HG02852 (cell line): Measurements from ENCODE around the gene MAD1L1.

ENCODE experiments used
- ATAC-seq: cut with Tn5 transposase; IDR thresholded peaks from one replicate; pipeline ENCODE4 v1.9.1; 2021; ENCODE audit warnings: mild to moderate bottlenecking, moderate library complexity; ENCODE audit not compliant: unreplicated experiment

The MAD1L1 gene

DNA sequence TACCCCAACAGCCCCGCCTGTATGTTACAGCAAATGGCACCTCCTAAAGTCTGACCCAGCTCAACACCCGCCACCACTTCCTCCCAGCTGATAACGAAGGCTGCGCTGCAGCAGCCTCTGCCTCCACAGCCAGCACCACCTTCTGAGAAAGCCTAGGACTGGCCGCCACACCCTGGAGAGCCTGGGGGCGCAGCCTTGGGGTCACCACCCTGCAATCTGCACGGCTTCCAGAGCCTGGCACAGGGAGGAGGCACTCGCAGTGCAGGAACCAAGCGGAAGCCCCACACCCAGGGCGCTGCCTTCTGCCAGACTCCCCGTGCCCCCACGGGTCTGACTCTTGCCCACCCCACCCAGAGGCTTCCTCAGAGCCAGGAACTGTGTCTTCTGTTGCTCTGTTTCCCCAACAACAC lies 112.5 kb downstream of the MAD1L1 start:
- ATAC-seq, result no peak

DNA sequence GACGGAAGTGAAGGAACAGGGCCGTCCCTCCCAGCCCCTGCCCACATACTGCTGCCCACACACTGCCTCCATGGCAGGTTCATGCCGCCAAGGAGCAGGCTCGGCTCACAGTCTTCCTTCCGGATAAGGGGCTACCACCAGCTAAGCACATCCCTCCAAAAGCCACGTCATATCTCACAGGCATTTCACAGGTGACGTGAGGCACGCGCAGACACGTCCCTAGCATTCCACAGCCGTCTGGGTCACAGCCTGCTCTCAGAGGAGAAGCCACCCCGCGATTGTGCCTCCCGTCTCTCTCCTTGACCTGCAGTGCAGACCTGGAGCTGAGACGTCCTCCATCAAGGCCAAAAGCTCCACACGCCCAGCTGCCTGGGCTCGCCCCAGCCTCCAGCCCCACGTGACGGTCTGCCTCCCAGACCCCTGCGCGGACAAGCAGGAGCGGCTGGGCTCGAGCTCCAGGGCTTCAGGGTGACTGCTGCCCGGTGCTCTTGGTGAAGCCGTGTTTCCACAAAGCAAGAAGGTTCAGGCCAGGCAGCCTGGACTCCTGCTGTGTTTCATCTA lies 114.0 kb downstream of the MAD1L1 start:
- no peak for ATAC-seq

DNA sequence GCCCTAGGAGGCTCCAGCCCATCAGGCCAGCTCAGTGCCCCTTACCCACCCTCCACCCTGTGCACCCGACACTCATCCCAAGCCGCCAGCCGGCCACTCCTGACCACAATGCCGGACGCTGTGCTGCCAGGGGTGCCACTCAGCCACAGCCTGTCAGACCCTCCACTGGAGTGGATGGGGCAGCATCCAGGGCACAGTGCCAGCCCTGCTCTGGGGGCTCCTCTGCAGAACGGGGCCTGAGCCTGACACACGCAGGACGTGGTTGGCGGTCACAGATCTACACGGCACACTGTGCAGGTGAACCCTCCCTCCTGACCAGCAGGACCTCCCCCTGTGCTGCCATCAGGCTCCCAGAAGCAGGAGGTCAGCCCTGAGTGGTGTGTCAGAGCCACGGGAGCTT lies 114.7 kb downstream of the MAD1L1 start:
- ATAC-seq, result no peak

DNA sequence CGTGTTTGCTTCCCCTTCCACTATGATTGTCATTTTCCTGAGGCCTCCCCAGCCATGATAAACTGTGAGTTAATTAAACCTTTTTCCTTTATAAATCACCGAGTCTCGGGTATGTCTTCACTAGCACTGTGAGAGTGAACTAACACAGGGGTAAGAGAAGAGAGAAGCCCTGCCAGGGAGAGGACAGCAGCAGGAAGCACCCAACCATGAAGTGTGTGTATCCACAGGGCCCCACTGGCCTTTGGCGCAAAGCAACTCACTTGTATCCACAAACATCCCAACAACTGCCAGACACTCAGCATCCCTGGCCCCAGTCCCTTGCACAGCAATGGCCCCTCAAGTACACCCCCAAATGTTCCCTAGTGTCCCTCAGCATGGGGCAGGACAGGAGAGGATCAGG lies 115.1 kb downstream of the MAD1L1 start:
- ATAC-seq, result no peak

DNA sequence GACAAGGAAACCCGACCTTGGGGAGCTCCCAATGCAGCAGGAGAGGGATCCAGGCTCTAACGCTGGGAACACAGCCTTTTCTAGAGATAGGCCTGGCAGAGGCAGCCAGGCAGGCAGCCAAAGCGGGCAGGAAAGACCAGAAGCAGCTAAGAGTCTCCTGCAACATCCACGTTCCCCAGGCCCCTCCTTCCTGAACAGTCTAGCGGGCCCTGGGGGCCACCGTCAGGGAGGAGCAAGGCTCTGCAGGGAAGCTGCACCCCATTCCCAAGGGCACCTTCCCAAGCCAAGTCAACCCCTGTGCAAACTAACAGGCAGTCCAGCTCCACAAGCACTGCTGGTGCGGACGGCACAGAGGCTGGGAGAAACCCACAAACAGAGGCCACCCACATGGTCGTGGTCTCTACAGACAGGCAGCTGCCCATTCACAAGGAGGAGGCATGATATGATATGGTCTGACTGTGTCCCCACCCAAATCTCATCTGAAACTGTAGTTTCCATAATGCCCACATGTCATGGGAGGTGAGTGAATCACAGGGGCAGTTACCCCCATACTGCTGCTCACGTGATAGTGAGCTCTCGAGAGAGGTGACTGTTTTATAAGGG lies 115.7 kb downstream of the MAD1L1 start:
- no peak for ATAC-seq

DNA sequence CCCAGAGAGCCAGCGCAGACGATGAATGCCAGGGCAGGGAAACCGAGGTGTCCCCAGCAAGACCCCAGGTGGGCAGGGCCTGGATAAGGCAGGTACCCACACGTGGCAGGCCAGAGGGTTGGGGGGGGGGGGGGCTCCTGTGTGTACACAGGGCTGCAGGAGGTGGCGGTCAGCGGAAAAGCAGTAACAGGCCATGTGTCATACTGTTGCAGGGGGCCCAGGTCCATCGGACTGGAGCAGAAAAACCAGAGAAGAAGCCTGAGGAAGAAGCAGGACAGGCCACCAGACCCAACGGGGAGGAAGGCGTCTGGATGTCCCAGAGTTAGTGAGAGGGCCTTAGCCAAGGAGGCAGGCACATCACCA lies 116.3 kb downstream of the MAD1L1 start:
- no peak for ATAC-seq

DNA sequence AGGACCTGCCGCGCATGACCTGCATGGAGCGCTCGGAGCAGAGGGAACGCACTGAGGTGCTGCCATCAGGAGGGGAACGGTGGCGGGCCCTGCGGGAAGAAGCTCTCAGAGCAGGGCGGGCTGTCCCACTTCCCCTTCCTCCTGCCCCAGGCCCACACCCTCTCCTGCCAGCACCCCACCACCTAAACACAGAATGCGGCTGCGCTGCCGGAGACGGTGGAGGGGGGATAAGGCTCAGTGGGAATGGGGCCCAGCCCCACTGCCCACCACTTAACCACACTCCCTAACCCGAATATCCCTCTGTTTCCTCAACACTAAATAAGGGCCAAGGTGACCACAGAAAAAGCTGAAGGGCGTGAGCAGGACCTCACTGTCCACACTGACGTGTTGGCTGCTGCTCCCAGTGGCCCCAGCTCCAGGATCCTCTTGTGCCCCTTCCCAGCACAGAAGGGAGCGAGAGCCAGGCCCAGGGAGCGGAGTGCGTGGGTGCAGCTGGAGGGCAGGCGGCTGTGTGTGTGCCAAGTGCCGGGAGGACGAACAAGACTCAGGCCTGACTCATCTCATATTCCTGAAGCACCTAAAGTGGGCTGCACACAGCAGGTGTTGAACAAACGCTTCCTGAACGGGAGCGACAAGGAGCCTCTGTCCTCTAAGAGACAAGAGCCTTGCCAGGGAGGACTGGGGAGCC lies 116.8 kb downstream of the MAD1L1 start:
- no peak for ATAC-seq

DNA sequence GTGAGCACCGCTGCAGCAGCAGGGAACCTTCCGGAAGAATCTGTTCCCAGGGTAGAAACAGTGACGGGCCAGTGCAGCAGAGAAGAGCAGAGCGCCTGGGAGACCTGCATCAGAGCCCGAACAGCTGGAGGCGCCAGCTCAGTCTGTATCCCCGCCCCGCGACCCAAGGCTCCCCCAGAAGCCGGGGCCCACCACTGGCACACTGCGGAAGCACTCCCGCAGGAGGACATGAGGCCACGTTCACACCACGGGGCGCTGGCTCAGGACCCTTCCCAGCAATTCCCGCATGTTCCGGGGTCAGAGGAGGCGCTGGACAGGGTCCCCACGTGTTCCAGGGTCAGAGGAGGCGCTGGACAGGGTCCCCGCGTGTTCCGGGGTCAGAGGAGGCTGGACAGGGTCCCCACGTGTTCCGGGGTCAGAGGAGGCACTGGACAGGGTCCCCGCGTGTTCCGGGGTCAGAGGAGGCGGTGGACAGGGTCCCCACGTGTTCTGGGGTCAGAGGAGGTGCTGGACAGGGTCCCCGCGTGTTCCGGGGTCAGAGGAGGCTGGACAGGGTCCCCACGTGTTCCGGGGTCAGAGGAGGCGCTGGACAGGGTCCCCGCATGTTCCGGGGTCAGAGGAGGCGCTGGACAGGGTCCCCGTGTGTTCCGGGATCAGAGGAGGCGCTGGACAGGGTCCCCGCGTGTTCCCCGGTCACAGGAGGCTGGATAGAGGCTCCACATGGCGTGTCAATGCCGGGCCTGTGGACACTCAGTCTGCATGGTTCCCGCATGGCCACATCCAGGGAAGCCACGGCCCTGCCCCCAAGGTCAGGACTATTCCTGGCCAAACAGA lies 117.6 kb downstream of the MAD1L1 start:
- no peak for ATAC-seq

DNA sequence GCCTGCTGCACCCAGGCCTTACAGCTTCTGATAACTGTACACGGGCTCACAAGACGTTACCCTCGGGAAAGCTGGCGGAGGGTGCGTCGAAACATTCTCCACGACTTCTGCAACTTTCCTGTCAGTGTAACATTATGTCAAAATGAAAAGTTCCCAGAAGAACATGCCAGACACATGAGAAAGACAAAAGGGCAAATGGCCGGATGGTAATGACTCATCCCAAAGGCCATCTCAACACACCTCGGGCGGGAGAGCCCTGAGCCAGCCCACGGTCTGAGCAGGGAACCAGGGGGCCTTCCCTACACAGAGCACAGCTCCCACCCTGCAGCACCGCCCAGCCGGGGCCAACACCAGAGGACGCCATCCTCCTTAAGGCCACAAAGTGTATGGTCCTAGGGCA lies 118.7 kb downstream of the MAD1L1 start:
- ATAC-seq, result no peak

DNA sequence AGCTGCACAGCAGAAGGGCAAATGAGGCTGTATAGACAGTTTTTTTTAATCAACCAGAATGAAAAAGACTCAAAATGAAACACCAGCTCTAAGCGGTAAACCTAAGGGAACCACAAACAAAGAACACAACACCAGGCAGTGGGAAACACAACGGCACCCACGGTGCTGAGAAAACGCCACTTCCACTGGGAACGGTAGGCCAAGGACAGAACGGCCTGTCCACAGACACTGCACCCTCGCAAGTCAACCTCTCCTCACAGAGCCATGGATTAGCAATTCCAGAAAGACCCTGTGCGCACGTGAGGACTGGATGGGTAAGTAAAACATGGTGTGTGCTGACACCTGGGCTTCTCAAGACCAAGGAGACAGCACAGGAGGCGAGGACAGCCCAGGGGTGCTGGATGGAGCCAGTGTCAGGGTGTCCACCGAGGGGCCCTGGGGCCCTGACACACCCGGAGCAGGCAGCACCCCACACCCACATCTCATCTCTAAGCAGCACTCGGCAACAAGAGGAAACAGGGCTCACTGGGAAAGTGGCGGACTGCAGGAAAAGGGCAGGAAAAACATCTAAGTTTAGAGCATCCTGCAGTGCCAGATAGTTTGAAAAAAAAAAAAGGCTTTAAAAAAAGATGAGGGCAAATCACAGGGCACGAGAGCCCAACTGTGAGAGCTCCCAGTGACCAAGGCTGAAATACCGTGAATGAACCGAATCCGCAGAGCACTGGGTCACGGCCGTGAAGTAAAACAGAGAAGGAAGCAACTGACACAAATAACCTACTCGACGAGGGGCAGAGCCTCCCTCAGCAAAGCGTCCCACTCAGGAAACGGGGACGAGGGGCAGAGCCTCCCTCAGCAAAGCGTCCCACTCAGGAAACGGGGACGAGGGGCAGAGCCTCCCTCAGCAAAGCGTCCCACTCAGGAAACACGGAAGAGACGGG lies 120.2 kb downstream of the MAD1L1 start:
- ATAC-seq, result no peak

DNA sequence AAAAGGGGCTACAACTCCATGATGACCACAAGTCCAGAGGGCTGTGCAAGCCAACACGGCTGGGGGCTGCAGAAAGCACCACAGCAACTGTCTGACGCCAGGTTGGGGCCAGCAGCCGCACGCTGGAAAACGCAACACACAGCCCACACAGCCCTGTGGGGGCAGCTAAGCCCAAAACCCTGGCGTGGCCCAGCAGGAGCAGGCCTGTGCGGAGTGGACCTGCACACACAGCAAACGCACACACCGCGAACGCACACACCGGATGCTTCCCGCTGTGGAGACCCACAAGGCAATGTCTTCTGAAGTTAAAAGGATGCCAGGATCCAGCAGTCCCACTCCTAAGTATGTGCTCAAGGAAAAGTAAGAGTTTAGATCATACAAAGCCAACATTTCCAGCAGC lies 121.2 kb downstream of the MAD1L1 start:
- no peak for ATAC-seq

DNA sequence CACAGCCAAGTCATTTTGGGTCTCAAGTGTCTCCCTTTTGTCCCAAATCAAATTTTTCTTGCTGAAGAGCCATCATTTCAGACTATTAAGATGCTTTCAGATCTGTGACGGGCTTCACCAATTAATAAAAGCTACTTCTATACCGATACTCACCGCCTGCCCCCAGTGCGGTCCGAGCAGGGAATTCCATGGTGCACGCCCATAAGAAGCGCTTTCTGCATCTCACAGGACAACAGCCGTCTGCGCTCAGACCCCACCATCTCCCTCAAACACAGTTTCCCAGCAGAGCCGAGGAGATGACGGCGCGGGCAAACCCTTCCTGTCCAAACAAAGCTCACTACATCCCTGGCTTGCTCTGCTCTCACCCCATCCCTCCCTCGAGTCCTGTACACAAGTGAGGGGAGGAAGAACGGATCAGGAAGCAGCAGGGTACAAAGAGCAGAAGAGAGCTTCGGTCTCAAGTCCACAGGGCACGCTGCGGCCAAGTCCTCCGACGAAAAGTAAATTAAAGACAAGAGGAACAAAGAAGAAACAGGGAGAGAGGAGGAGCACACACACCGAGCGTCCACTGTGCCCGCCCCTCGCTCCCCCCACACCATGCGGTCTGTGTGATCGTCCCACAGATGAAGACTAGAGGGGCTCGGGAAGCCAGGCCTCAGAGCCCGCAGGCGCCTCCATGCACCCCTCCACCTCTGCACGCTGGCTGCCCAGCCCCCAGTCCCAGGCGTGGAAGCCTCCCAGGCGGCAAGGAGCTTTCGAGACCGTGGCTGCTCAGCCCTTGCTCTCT lies 121.9 kb downstream of the MAD1L1 start:
- ATAC-seq, result no peak

DNA sequence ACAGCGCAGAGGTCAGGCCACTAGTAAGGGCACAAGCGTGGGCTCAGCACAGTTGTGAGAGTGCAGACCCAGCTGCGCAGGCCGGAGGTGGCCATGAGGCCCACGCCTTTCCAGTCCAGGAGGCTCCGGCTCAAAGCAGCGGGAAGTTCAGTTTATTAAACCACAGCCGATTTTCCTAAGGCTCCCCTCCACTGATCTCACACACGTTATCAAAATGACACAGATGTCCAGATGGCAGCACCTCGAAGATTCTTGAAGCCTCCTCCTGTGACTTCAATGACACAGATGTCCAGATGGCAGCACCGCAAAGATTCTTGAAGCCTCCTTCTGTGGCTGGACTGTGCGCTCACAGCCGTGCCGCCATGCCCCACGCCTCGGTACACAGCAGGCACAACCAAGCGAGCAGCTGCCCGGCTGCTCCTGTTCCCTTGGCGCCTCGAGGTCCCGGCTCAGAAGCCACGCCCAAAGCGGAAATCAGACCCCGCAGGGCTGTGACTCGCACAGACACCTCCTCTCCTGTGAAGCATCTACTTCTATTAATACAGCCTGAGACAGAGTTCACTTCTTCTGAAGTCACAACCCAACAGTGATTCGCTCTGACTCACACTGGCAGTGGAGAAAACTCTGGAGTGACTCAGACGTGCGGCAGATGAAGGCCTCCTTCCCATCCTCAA lies 122.7 kb downstream of the MAD1L1 start:
- peak; percentile 49 for ATAC-seq

DNA sequence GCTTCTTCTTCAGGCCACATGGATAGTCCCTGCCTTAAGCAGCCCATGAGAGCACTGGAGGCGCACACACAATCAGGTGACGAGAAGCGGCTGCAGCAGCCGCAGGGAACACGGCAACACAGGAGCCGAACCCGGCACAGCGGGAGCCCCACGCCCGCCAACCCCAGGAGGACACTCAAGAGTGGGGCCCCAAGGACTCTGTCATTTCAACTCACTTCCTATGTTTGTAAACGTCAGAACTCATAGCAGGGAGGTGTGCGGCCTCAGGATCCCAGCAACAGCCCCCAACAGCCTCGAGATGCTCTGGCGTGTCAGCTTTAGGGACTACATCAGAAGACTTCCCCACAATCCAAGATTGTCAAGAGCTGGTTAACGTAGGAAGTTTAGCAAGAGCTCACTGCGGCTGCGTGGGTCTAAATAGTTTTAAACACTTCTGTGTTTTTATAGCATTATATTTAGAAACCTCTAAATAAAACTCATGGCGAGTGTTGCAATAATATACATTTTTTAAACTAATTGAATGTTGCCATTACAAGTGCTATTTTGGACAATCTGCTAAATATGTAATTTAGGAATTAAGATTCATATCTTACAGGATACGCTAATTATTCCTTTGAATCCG lies 123.4 kb downstream of the MAD1L1 start:
- ATAC-seq, result no peak

DNA sequence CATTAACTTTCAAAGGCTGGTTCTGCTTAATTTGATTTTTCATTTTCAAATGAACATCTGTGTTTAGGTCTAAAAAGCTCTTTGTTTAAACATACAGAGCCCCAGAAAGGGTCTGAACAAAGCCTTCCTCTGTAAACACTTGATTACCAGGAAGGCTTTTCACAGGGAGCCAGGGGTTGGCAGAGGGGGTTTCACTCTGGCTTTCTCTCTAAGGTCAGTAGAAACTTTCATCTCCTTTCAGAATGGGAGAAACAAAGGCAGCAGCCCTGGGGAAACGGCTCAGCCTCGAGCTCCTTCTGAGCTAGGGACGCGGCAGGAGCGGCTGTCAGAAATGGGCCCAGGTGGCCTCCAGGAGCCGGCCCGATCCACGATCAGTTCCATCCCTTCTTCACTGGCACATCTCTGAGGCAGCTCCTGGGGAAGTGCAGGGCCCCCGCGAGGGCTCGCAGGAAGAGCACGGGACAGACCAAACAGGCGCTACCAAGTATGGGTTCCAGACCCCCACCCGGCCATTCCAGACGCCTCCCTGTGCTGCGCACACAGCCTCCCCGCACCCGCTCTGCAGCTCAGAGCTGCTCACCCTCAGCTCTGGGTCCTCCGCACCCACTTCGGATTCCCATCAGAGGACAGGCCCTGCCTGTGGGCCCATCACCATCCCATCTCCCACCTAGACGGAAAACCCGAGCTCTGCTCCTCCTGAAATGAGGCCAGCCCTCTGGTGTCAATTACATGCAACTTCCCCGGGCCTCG lies 124.1 kb downstream of the MAD1L1 start:
- ATAC-seq, result no peak

DNA sequence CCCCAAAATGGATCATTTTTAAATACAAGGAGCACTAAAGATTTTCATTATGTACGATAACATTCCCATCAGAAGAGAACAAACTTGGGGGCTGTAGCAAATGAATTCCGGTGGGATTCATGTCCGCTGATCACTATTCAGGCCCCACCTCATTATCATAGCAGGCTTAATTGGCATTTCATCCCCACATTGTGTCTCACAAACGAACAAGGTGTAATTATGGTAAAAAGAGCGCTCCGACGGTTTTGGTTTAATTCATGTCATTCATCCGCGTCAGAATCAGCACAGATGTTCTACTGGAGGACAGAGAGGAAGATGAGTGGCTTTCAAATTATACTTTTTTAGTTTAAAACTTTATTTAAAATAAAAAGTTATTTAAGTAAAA lies 124.7 kb downstream of the MAD1L1 start:
- ATAC-seq, result no peak

DNA sequence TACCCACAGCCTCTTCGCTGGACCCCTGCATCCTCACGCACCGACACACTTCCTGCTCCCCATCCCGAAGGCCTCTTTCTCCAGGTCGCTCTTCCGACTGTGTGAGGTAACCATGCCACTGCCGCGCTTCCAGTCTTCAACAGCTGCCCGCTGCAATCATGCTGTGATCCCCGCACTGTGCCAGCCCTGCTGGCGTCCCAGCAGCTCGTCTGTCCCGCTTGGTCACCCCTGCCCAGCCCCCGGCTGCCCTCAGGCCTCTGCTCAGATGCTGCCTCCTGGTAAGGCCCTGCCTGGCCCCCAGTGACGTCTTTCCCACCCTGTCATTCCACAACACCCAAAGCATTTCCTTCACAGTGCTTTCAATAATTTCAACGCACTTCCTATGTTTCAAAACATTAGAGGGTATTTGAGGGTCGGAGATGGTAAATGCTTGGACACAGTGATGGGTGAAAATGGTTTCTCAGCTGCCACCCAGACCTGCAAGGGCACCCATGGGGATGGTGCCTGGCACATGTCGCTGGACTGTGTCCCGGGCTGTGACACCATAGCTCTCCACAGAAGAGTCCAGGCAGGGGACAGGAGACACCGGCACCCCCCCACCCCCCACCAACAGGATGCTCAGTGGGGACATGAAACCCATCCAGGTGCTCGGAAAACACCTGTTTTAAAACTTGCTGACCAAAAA lies 125.2 kb downstream of the MAD1L1 start:
- ATAC-seq, result no peak

DNA sequence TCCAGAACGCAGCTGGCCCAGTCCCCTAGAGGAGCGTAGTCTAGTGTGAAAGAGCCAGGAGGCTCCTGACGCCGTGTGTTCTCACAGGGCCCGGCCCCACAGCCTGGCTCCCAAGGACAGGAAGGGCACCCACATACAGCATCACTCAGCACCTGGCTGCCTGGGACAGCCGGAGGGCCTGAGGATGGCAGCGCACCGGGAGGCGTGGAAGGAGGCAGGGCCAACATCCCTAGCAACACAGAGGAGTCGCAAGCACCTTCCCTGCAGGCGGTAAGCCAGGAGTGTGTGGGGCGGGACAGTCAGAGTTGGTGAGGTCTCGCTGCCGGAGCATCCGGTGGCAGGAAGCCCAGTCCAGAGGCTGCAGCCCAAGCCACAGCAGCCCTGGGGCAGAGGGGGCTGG lies 125.8 kb downstream of the MAD1L1 start:
- ATAC-seq, result no peak
